Fibroblast of lung (primary cell): Measurements from ENCODE around the gene TPST2.

ENCODE experiments used
- CTCF ChIP-seq, 2 donors: IDR thresholded peaks in 1 of 2; conservative IDR thresholded peaks in 1 of 2; 1 replicate in 1 of 2; 2 replicates in 1 of 2; pipeline ENCODE4 v1.5.1; 2011 to 2012; ENCODE audit warnings: low read length in 2 of 2, control low read depth in 1 of 2, inconsistent platforms in 1 of 2, low read depth in 1 of 2, mild to moderate bottlenecking in 1 of 2
- EZH2 ChIP-seq: IDR thresholded peaks from 2 replicates; pipeline ENCODE4 v1.5.1; 2012; ENCODE audit warnings: low read length, control low read depth, mild to moderate bottlenecking; ENCODE audit errors: missing control alignments

- TF ChIP-seq CTCF (conservative IDR thresholded peaks at IDR 0.05 in 1 of 2, IDR thresholded peaks at IDR 0.05 in 1 of 2; ENCODE audit: low read depth in 1 of 2, low read length in 2 of 2) (no peak), EZH2 (no peak)
Observed at GRCh38 chr22:26541167-26541819, 48.6 kb downstream of the TPST2 start.
